Ishikawa (cell line): Measurements from ENCODE around the gene CDH20.

Source experiments
- CEBPB ChIP-seq: IDR thresholded peaks from 2 replicates; pipeline ENCODE4 v1.6.1; 2012
- CREB1 ChIP-seq: IDR thresholded peaks from 2 replicates; pipeline ENCODE4 v1.6.1; 2012; ENCODE audit warnings: low read depth
- EGR1 ChIP-seq: IDR thresholded peaks from 2 replicates; pipeline ENCODE4 v1.6.1; 2012
- EP300 ChIP-seq: IDR thresholded peaks from 2 replicates; pipeline ENCODE4 v1.6.1; 2012; ENCODE audit warnings: borderline replicate concordance
- FOXM1 ChIP-seq: IDR thresholded peaks from 2 replicates; pipeline ENCODE4 v1.6.1; 2012; ENCODE audit warnings: low read depth, borderline replicate concordance
- NFIC ChIP-seq: IDR thresholded peaks from 2 replicates; pipeline ENCODE4 v1.6.1; 2012
- RAD21 ChIP-seq: IDR thresholded peaks from 2 replicates; pipeline ENCODE4 v1.6.1; 2012; ENCODE audit warnings: low read depth
- TAF1 ChIP-seq: IDR thresholded peaks from 2 replicates; pipeline ENCODE4 v1.6.1; 2012; ENCODE audit warnings: low read depth, mild to moderate bottlenecking
- TCF12 ChIP-seq: IDR thresholded peaks from 2 replicates; pipeline ENCODE4 v1.6.1; 2012; ENCODE audit warnings: low read depth
- TEAD4 ChIP-seq: IDR thresholded peaks from 2 replicates; pipeline ENCODE4 v1.6.1; 2012
- YY1 ChIP-seq: IDR thresholded peaks from 2 replicates; pipeline ENCODE4 v1.6.1; 2012; ENCODE audit warnings: low read depth
- ZBTB7A ChIP-seq: IDR thresholded peaks from 2 replicates; pipeline ENCODE4 v1.6.1; 2012; ENCODE audit warnings: low read depth
- TF ChIP-seq, protein P1 (sequence below): IDR thresholded peaks from 2 replicates; pipeline ENCODE4 v1.6.1; 2012; ENCODE audit warnings: low read depth, mild to moderate bottlenecking
- TF ChIP-seq, protein P2 (sequence below): IDR thresholded peaks from 2 replicates; pipeline ENCODE4 v1.6.1; 2012
- TF ChIP-seq, protein P3 (sequence below): IDR thresholded peaks from 2 replicates; pipeline ENCODE4 v1.6.1; 2012

The CDH20 gene

DNA sequence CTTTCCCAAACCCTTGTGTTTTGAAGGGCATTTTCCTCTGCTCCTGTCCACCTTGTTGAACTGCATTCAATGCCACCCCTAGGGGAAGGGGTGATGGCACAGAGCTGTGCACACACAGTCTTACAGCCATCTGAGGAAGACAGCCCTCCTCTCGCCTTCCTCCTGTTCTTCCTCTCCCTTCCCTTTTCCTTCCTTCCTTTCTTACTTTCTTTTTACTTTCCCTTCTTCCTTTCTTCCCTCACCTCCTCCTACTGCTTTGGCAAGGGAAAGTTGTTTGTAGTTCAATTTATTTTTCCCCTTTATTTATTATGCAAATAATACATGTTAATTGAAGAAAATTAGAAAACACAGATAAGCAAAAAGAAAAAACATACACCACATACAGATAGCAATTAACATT is 99.4 kb downstream of the CDH20 start:
- no peak for TF ChIP-seq YY1
- TF ChIP-seq EP300 = no peak
- TF ChIP-seq CEBPB = no peak
- TF ChIP-seq TEAD4 = no peak
- TF ChIP-seq, protein P1, sequence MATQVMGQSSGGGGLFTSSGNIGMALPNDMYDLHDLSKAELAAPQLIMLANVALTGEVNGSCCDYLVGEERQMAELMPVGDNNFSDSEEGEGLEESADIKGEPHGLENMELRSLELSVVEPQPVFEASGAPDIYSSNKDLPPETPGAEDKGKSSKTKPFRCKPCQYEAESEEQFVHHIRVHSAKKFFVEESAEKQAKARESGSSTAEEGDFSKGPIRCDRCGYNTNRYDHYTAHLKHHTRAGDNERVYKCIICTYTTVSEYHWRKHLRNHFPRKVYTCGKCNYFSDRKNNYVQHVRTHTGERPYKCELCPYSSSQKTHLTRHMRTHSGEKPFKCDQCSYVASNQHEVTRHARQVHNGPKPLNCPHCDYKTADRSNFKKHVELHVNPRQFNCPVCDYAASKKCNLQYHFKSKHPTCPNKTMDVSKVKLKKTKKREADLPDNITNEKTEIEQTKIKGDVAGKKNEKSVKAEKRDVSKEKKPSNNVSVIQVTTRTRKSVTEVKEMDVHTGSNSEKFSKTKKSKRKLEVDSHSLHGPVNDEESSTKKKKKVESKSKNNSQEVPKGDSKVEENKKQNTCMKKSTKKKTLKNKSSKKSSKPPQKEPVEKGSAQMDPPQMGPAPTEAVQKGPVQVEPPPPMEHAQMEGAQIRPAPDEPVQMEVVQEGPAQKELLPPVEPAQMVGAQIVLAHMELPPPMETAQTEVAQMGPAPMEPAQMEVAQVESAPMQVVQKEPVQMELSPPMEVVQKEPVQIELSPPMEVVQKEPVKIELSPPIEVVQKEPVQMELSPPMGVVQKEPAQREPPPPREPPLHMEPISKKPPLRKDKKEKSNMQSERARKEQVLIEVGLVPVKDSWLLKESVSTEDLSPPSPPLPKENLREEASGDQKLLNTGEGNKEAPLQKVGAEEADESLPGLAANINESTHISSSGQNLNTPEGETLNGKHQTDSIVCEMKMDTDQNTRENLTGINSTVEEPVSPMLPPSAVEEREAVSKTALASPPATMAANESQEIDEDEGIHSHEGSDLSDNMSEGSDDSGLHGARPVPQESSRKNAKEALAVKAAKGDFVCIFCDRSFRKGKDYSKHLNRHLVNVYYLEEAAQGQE = no peak
- TF ChIP-seq, protein P2, sequence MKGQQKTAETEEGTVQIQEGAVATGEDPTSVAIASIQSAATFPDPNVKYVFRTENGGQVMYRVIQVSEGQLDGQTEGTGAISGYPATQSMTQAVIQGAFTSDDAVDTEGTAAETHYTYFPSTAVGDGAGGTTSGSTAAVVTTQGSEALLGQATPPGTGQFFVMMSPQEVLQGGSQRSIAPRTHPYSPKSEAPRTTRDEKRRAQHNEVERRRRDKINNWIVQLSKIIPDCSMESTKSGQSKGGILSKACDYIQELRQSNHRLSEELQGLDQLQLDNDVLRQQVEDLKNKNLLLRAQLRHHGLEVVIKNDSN = no peak
- TF ChIP-seq CREB1 = no peak
- TF ChIP-seq, protein P3, sequence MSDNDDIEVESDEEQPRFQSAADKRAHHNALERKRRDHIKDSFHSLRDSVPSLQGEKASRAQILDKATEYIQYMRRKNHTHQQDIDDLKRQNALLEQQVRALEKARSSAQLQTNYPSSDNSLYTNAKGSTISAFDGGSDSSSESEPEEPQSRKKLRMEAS = no peak
- TF ChIP-seq TCF12 = no peak

DNA sequence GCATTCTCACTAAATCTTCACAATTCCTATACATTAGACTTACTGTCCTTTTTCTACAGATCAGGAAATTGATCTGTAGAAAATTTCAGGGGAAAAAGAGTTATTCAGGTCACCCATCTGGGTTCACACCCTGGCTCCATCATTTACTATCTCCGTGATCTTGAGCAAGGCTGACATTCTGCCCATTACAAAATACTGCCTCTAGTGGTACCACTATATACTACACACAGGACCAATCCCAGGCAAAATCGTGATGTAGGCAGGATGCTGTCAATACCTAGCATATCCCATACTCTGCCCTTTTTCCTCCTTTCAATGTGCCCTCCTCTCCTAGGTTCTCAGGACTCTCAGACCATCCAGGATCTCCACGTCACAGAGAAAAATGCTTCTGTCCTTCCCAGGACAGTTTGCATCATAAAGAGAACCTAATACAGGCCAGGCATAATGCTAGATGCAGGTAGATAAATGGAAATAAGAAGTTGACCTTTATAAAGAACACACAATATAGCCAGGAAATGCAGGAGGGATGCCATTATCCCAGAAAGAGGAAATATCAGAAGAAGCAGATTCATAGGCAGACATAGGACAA is 101.9 kb downstream of the CDH20 start:
- no peak for TF ChIP-seq EGR1
- peak; percentile 18; the same call in 1 of the 2 replicates for TF ChIP-seq RAD21
- TF ChIP-seq, protein P2 = no peak

DNA sequence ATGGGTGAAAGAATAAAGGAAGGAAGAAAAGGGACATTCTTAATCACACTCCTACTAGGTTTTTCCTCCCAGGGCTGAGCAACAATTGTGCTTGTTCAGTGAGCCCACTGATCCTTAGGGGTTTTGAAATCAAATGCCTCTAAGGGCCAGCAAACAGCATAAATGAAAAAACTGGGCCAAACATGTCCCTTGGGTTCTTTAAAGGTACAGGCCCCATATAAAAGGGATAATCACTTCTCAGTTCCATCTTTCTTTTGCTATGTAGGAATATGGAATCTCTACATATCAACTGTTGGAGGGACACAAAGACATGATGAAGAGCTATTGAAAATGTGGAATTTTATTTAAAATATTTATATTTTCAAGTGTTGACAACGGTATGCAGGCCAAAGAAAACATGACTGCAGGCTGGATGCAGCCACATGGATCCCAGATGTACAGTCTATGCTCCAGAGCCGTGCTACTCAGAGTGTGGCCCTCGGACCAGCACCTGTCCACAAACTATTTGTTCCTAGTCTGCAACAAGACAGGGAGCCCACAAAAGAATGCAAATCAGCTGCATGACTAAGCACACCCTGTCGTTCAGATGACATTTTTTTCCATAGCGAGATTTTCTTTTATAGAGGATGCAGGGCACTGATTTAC is 110.0 kb downstream of the CDH20 start:
- TF ChIP-seq NFIC (no peak), EP300 (no peak)
- TF ChIP-seq, protein P1 = no peak

DNA sequence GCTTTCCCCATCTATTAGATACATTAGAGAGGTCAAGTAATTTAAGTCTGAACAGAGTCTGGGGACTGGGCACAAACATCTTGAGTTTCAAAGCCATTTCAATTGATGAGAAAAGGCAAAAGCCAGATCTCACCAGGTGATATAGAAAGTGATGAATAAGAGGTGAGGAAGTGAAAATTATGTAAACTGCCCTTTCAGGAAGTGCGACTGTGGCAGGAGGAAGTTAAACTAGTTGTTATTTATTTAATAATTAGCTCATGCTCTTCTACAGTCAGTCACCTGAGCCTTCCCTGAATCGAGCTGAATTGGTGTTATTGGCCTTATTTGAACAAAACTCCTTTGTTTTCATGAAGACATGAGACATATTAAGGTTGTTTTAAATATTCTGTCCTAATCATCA is 115.1 kb downstream of the CDH20 start:
- TF ChIP-seq CREB1 = no peak
- TF ChIP-seq ZBTB7A = no peak
- TF ChIP-seq, protein P3 = no peak
- no peak for TF ChIP-seq YY1
- no peak for TF ChIP-seq RAD21
- TF ChIP-seq NFIC = no peak
- no peak for TF ChIP-seq TAF1
- TF ChIP-seq, protein P1 = no peak
- no peak for TF ChIP-seq TEAD4
- no peak for TF ChIP-seq EGR1
- TF ChIP-seq FOXM1 = no peak
- TF ChIP-seq TCF12 = no peak
- no peak for TF ChIP-seq EP300
- TF ChIP-seq CEBPB = no peak
- TF ChIP-seq, protein P2 = no peak
